ENCODE measurements around the gene SH3RF3.

SH3RF3 gene

DNA sequence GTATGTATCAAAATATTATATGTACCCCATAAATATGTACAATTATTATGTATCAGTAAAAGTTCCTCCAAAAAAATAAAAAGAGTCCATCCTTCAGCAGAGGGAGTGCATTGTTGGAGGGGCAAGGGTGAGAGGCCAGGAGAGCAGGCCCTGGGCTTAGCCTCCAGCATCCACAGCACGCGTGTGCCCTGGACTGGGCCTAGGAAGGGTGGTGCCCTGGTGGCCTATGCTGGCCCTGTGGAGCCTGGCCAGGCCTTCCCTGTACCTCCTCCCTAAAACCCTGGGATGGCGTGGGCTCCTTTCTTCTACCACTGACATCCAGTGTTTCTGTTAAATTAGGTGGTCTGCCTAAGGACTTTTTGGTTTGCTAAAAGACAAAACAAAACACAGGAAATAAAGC is 93.4 kb downstream of the SH3RF3 start:
- no peak for TF ChIP-seq POLR2AphosphoS5 (IDR thresholded peaks at IDR 0.05; ENCODE audit: low read depth, low read length)
- no peak for TF ChIP-seq TAF1 (IDR thresholded peaks at IDR 0.05; ENCODE audit: borderline replicate concordance, insufficient read depth, low read length)
- TF ChIP-seq FOXP2 (optimal IDR thresholded peaks at IDR 0.05; ENCODE audit: borderline replicate concordance, extremely low read depth, extremely low read length, insufficient read depth): no peak
- TF ChIP-seq REST (IDR thresholded peaks at IDR 0.05; ENCODE audit: insufficient read depth in 1 of 2, low read depth in 2 of 2, low read length in 2 of 2): no peak
- no peak for TF ChIP-seq SIN3A (IDR thresholded peaks at IDR 0.05; ENCODE audit: borderline replicate concordance, insufficient read depth, low read length)

- no peak for TF ChIP-seq SIN3A (IDR thresholded peaks at IDR 0.05; ENCODE audit: borderline replicate concordance, insufficient read depth, low read length)
- no peak for TF ChIP-seq REST (IDR thresholded peaks at IDR 0.05; ENCODE audit: insufficient read depth in 1 of 2, low read depth in 2 of 2, low read length in 2 of 2)
- TF ChIP-seq TAF1 (IDR thresholded peaks at IDR 0.05; ENCODE audit: borderline replicate concordance, insufficient read depth, low read length): no peak
- TF ChIP-seq POLR2AphosphoS5 (IDR thresholded peaks at IDR 0.05; ENCODE audit: low read depth, low read length): no peak
- TF ChIP-seq FOXP2 (optimal IDR thresholded peaks at IDR 0.05; ENCODE audit: borderline replicate concordance, extremely low read depth, extremely low read length, insufficient read depth): no peak
These were observed 93.9 kb downstream of the SH3RF3 start for GRCh38 chr2:109222825-109223471.

GRCh38 chr2:109223490-109223889 is 94.5 kb downstream of the SH3RF3 start:
- no peak for TF ChIP-seq POLR2AphosphoS5 (IDR thresholded peaks at IDR 0.05; ENCODE audit: low read depth, low read length)
- TF ChIP-seq FOXP2 (optimal IDR thresholded peaks at IDR 0.05; ENCODE audit: borderline replicate concordance, extremely low read depth, extremely low read length, insufficient read depth): no peak
- no peak for TF ChIP-seq REST (IDR thresholded peaks at IDR 0.05; ENCODE audit: insufficient read depth in 1 of 2, low read depth in 2 of 2, low read length in 2 of 2)
- no peak for TF ChIP-seq TAF1 (IDR thresholded peaks at IDR 0.05; ENCODE audit: borderline replicate concordance, insufficient read depth, low read length)
- no peak for TF ChIP-seq SIN3A (IDR thresholded peaks at IDR 0.05; ENCODE audit: borderline replicate concordance, insufficient read depth, low read length)

- TF ChIP-seq REST (IDR thresholded peaks at IDR 0.05; ENCODE audit: insufficient read depth in 1 of 2, low read depth in 2 of 2, low read length in 2 of 2): no peak
- TF ChIP-seq FOXP2 (optimal IDR thresholded peaks at IDR 0.05; ENCODE audit: borderline replicate concordance, extremely low read depth, extremely low read length, insufficient read depth): no peak
These were observed 96.3 kb downstream of the SH3RF3 start for GRCh38 chr2:109225170-109225782.
